ENCODE results near the gene OR4K13. TPM values are rescaled to one million over a fixed set of nuclear protein-coding genes. Genes with fewer than 3 reads are reported as not detected.

The OR4K13 gene
- polyA plus RNA-seq, 1 donor (not counting 4 experiments of a cell fraction or from before 2014, with no cell fraction given), result not detected

- no peak overlapping the region for H3K4me3 ChIP-seq (ENCODE audit: control insufficient read depth in 2 of 3, extremely low read depth in 1 of 3, insufficient read depth in 2 of 3, low read depth in 1 of 3, low read length in 3 of 3)
- H3K9me1 ChIP-seq (ENCODE audit: control insufficient read depth, extremely low read depth, insufficient read depth, low read length), result no peaks in the 10 kb centered on the region
- DNase-seq (ENCODE audit: low read depth, low spot score) (no peak), FAIRE-seq (no peak)
- no peaks in the 10 kb centered on the region for H3K79me2 ChIP-seq (ENCODE audit: control insufficient read depth, insufficient read depth, low read length)
- peaks cover 5% of the 10 kb centered on the region for H3K9me3 ChIP-seq (ENCODE audit: control insufficient read depth, low read depth, low read length)
- no peaks in the 10 kb centered on the region for H3K4me1 ChIP-seq (ENCODE audit: control insufficient read depth, extremely low read depth, insufficient read depth, low read length)
- no peak overlapping the region for H3K4me2 ChIP-seq (ENCODE audit: control insufficient read depth, extremely low read depth, insufficient read depth, low read depth, low read length)
- no peaks in the 10 kb centered on the region for H3K27me3 ChIP-seq (ENCODE audit: control insufficient read depth, extremely low read depth, insufficient read depth, low read length)
- no peaks in the 10 kb centered on the region for H3K36me3 ChIP-seq (ENCODE audit: control insufficient read depth in 2 of 2, extremely low read depth in 1 of 2, insufficient read depth in 2 of 2, low read length in 2 of 2)
- H3K27ac ChIP-seq (ENCODE audit: control insufficient read depth, insufficient read depth, low read length), result no peak overlapping the region
- H4K20me1 ChIP-seq (ENCODE audit: control insufficient read depth, extremely low read depth, insufficient read depth, low read length), result no peaks in the 10 kb centered on the region
- dilution Hi-C loops (cut with MboI; ENCODE audit: extremely low pct_ligation_motif_present, low sequenced_read_pairs), result no loop called here
- no peak for TF ChIP-seq CTCF (optimal IDR thresholded peaks at IDR 0.05 in 1 of 3, IDR thresholded peaks at IDR 0.05 in 1 of 3, conservative IDR thresholded peaks at IDR 0.05 in 1 of 3; ENCODE audit: extremely low read depth in 1 of 3, insufficient read depth in 2 of 3, low read length in 3 of 3)
- TF ChIP-seq EZH2 (IDR thresholded peaks at IDR 0.05; ENCODE audit: low read length), result no peak
- no peak overlapping the region for H3K9ac ChIP-seq (ENCODE audit: control insufficient read depth, extremely low read depth, insufficient read depth, low read length)
- H2AFZ ChIP-seq (ENCODE audit: control insufficient read depth, low read length), result no peak overlapping the region
These were observed 389 bp downstream of the OR4K13 start for GRCh38 chr14:20035449-20035848.

- dilution Hi-C loops (cut with MboI; ENCODE audit: extremely low pct_ligation_motif_present, low sequenced_read_pairs), result no loop called here
- Histone ChIP-seq H4K20me1 (ENCODE audit: control insufficient read depth, extremely low read depth, insufficient read depth, low read length) (no peaks in the 10 kb centered on the region), H3K27ac (ENCODE audit: control insufficient read depth, insufficient read depth, low read length) (no peak overlapping the region), H2AFZ (ENCODE audit: control insufficient read depth, low read length) (no peak overlapping the region), H3K79me2 (ENCODE audit: control insufficient read depth, insufficient read depth, low read length) (no peaks in the 10 kb centered on the region), H3K27me3 (ENCODE audit: control insufficient read depth, extremely low read depth, insufficient read depth, low read length) (no peaks in the 10 kb centered on the region), H3K9ac (ENCODE audit: control insufficient read depth, extremely low read depth, insufficient read depth, low read length) (no peak overlapping the region), H3K4me1 (ENCODE audit: control insufficient read depth, extremely low read depth, insufficient read depth, low read length) (no peaks in the 10 kb centered on the region), H3K36me3 (ENCODE audit: control insufficient read depth in 2 of 2, extremely low read depth in 1 of 2, insufficient read depth in 2 of 2, low read length in 2 of 2) (no peaks in the 10 kb centered on the region), H3K9me3 (ENCODE audit: control insufficient read depth, low read depth, low read length) (peaks cover 8% of the 10 kb centered on the region), H3K4me3 (ENCODE audit: control insufficient read depth in 2 of 3, extremely low read depth in 1 of 3, insufficient read depth in 2 of 3, low read depth in 1 of 3, low read length in 3 of 3) (no peak overlapping the region), H3K9me1 (ENCODE audit: control insufficient read depth, extremely low read depth, insufficient read depth, low read length) (no peaks in the 10 kb centered on the region), H3K4me2 (ENCODE audit: control insufficient read depth, extremely low read depth, insufficient read depth, low read depth, low read length) (no peak overlapping the region)
- DNase-seq (ENCODE audit: low read depth, low spot score) (no peak), FAIRE-seq (no peak)
- no peak for TF ChIP-seq CTCF (optimal IDR thresholded peaks at IDR 0.05 in 1 of 3, IDR thresholded peaks at IDR 0.05 in 1 of 3, conservative IDR thresholded peaks at IDR 0.05 in 1 of 3; ENCODE audit: extremely low read depth in 1 of 3, insufficient read depth in 2 of 3, low read length in 3 of 3)
- no peak for TF ChIP-seq EZH2 (IDR thresholded peaks at IDR 0.05; ENCODE audit: low read length)
These were observed 4.8 kb downstream of the OR4K13 start for GRCh38 chr14:20031058-20031457.

Data from keratinocyte (primary cell).